ENCODE measurements around the gene HLA-B. TPM values are rescaled to one million over a fixed set of nuclear protein-coding genes. Genes with fewer than 3 reads are reported as not detected.
"Not testable (repeated sequence)": the region's sequence is repeated elsewhere in the genome, so short reads cannot be mapped to it uniquely, and the experiment has no call there.

The HLA-B gene
- total RNA-seq, 1 donor from 2014 or later, result 29.5 TPM

DNA sequence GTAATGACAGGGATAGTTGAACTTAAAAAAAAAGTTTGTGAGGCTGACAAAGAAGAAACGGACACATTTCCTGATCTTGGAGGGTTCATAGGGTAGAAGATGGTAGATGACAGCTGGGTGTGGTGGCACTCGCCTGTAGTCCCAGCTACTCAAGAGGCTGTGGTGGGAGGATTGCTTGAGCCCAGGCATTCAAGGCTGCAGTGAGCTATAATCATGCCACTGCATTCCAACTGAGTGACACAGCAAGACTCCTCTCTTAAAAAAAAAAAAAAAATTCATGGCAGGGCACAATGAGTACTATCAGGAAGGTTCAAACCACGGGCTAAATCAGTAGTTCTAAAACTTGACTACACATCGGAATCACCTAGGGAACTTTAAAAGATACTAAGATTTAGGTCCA is 44.4 kb upstream of the HLA-B start:
- peaks cover 22% of the 10 kb centered on the region for H3K27me3 Mint-ChIP-seq (ENCODE audit: low read depth)
- peaks cover 61% of the 10 kb centered on the region for H3K4me1 Mint-ChIP-seq
- peaks cover 1% of the 10 kb centered on the region for H3K36me3 Mint-ChIP-seq (ENCODE audit: low read depth)
- H3K9me3 Mint-ChIP-seq, result no peaks in the 10 kb centered on the region
- peak overlapping the region; percentile 85 for H3K4me3 Mint-ChIP-seq
- no peak for DNase-seq (ENCODE audit: low read depth, low spot score)
- H3K27ac Mint-ChIP-seq (ENCODE audit: unreplicated experiment), result no peak overlapping the region
- TF ChIP-seq, protein P1, sequence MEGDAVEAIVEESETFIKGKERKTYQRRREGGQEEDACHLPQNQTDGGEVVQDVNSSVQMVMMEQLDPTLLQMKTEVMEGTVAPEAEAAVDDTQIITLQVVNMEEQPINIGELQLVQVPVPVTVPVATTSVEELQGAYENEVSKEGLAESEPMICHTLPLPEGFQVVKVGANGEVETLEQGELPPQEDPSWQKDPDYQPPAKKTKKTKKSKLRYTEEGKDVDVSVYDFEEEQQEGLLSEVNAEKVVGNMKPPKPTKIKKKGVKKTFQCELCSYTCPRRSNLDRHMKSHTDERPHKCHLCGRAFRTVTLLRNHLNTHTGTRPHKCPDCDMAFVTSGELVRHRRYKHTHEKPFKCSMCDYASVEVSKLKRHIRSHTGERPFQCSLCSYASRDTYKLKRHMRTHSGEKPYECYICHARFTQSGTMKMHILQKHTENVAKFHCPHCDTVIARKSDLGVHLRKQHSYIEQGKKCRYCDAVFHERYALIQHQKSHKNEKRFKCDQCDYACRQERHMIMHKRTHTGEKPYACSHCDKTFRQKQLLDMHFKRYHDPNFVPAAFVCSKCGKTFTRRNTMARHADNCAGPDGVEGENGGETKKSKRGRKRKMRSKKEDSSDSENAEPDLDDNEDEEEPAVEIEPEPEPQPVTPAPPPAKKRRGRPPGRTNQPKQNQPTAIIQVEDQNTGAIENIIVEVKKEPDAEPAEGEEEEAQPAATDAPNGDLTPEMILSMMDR (conservative IDR thresholded peaks at IDR 0.05), result no peak

DNA sequence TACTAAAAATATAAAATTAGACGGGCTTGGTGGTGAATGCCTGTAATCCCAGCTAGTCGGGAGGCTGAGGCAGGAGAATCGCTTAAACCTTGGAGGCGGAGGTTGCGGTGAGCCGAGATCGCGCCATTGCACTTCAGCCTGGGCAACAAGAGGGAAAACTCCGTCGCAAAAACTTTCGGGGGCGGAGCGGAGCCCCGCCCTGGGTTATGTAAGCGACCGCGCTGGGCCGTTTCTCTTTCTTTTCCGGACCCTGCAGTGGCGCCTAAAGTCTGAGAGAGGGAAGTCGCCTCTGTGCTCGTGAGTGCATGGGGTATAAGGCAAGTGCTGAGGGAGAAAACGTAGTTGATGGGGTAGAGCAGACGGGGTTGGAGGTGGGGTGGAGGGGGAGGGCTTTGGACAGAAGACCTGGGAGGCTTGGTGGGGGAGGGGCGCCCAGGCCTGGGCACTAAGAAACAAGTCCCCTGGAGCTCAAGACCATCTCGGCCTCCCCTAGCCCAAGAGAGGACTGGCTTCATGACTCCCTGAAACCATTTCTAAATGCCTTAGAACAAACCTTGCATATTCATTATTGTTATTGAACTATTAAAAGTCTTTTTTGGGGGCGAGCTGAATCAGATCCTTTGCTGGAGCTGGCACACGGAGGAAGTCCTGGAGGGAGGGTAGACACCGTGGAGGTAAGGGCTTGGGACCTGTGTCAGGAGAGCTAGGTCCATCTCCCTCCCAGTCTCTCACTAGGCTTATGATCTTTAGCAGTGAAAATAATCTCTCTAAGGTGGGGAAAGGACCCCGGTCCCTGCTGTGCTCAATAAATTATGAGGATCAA is 43.7 kb upstream of the HLA-B start:
- Mint-ChIP-seq H3K27me3 (ENCODE audit: low read depth) (peaks cover 22% of the 10 kb centered on the region), H3K27ac (ENCODE audit: unreplicated experiment) (no peak overlapping the region), H3K4me1 (peaks cover 54% of the 10 kb centered on the region), H3K9me3 (no peaks in the 10 kb centered on the region), H3K4me3 (peak overlapping the region; percentile 85), H3K36me3 (ENCODE audit: low read depth) (no peaks in the 10 kb centered on the region)
- DNase-seq (ENCODE audit: low read depth, low spot score), result peak; percentile 14
- TF ChIP-seq, protein P1 (conservative IDR thresholded peaks at IDR 0.05), result no peak

- peak; percentile 71 for DNase-seq (ENCODE audit: low read depth, low spot score)
- Mint-ChIP-seq H3K9me3 (no peaks in the 10 kb centered on the region), H3K4me1 (peaks cover 50% of the 10 kb centered on the region), H3K27ac (ENCODE audit: unreplicated experiment) (peak overlapping the region; percentile 83), H3K36me3 (ENCODE audit: low read depth) (no peaks in the 10 kb centered on the region), H3K4me3 (peak overlapping the region; percentile 85), H3K27me3 (ENCODE audit: low read depth) (peaks cover 22% of the 10 kb centered on the region)
- TF ChIP-seq, protein P1 (conservative IDR thresholded peaks at IDR 0.05), result peak; percentile 91
These were observed 42.8 kb upstream of the HLA-B start for GRCh38 chr6:31399589-31400466.

GRCh38 chr6:31397901-31398525 is 41.0 kb upstream of the HLA-B start:
- Mint-ChIP-seq H3K27me3 (ENCODE audit: low read depth) (peaks cover 22% of the 10 kb centered on the region), H3K9me3 (no peaks in the 10 kb centered on the region), H3K4me3 (peak overlapping the region; percentile 61), H3K27ac (ENCODE audit: unreplicated experiment) (no peak overlapping the region), H3K4me1 (peaks cover 43% of the 10 kb centered on the region), H3K36me3 (ENCODE audit: low read depth) (no peaks in the 10 kb centered on the region)
- no peak for DNase-seq (ENCODE audit: low read depth, low spot score)
- TF ChIP-seq, protein P1 (conservative IDR thresholded peaks at IDR 0.05), result no peak

DNA sequence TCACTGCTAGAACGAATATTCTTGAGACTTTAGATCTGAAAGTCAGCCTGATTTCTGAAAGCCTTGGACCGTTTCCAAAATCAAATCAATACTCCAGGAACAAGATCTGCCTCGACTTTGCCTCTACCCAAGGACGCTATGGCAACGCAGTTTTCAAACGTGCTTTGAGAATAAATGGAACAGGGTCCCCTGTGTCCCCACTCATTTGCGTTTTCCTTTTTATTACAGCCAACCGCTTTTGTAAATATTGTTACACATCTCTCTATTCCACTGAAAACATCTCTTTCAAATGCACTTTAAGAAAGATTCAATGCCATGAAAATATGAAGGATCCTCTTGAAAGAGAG is 40.1 kb upstream of the HLA-B start:
- H3K4me3 Mint-ChIP-seq, result peak overlapping the region; percentile 81
- H3K27me3 Mint-ChIP-seq (ENCODE audit: low read depth), result peaks cover 15% of the 10 kb centered on the region

More for the DNA sequence above, 40.1 kb upstream of the HLA-B start:
- H3K9me3 Mint-ChIP-seq; H3K27ac Mint-ChIP-seq (ENCODE audit: unreplicated experiment); DNase-seq (ENCODE audit: low read depth, low spot score); H3K36me3 Mint-ChIP-seq (ENCODE audit: low read depth): not testable (repeated sequence)
- peaks cover 34% of the 10 kb centered on the region for H3K4me1 Mint-ChIP-seq

Measured in neural crest cell (in vitro differentiated cells).